ENCODE measurements around the gene MGST2.

MGST2 gene

DNA sequence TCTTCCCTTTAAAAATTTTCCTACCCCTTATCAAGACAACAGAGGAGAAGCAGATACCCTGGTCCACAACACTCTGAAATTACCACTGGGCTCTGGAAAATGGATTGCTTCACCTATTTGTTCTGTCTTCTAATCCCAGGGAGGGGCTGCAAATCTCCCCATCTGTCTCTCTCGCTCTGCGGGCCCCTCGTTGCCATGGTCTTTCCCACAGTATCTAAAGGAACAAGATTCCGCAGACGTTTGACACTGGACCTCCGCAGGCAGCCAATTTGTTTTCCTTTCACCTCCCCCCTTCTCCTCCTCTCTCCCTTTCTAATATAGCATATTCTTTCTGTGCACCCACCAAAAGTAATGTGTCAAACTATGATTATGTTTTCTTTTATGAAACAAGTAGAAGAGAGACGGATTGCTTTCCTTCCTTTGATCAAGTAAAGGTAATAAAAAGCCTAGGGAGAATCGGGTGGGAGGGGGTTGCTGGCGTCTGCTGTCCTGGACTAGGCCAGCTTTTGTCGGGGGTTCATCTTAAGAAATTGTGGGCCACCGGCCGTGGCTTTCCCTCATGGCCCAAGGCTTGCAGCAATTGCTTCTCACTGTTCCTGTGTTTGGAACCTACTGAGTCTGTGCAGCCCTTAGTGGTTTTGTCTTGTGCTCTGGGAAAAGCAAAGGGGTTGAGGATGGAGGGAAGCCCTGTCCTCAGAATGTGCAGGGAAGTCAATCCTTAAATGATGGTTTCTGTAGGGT lies 81.0 kb downstream of the MGST2 start:
- TF ChIP-seq, protein P1, sequence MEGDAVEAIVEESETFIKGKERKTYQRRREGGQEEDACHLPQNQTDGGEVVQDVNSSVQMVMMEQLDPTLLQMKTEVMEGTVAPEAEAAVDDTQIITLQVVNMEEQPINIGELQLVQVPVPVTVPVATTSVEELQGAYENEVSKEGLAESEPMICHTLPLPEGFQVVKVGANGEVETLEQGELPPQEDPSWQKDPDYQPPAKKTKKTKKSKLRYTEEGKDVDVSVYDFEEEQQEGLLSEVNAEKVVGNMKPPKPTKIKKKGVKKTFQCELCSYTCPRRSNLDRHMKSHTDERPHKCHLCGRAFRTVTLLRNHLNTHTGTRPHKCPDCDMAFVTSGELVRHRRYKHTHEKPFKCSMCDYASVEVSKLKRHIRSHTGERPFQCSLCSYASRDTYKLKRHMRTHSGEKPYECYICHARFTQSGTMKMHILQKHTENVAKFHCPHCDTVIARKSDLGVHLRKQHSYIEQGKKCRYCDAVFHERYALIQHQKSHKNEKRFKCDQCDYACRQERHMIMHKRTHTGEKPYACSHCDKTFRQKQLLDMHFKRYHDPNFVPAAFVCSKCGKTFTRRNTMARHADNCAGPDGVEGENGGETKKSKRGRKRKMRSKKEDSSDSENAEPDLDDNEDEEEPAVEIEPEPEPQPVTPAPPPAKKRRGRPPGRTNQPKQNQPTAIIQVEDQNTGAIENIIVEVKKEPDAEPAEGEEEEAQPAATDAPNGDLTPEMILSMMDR (IDR thresholded peaks at IDR 0.05; ENCODE audit: low read depth, low read length), result no peak
- TF ChIP-seq POLR2A (IDR thresholded peaks at IDR 0.05; ENCODE audit: extremely low read depth, insufficient read length), result no peak
- no peak overlapping the region for H3K4me3 ChIP-seq (ENCODE audit: low read depth, low read length)
- no peak for DNase-seq (ENCODE audit: low read depth)

DNA sequence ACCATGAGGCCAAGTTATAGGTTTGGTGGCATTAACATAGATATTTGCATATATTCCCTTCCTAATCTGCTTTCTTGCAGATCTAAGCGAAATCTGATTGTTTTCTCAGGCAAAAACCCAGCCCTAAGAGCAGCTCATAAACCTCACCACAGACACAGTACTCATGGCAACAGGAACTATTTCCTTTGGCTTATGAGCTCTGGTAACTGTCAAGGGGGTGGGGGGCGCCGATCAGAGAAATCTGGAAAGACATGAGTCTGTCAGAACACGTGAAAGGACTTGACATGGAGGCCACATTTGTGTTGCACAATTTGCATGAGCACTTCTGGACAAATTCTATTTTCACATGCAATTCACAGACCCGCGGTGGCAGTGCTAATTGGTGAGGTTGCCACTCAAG lies 83.7 kb downstream of the MGST2 start:
- no peak overlapping the region for H3K4me3 ChIP-seq (ENCODE audit: low read depth, low read length)
- peak; percentile 21 for DNase-seq (ENCODE audit: low read depth)
- TF ChIP-seq, protein P1 (IDR thresholded peaks at IDR 0.05; ENCODE audit: low read depth, low read length), result no peak
- no peak for TF ChIP-seq MYC (IDR thresholded peaks at IDR 0.05; ENCODE audit: low read depth, low read length)

DNA sequence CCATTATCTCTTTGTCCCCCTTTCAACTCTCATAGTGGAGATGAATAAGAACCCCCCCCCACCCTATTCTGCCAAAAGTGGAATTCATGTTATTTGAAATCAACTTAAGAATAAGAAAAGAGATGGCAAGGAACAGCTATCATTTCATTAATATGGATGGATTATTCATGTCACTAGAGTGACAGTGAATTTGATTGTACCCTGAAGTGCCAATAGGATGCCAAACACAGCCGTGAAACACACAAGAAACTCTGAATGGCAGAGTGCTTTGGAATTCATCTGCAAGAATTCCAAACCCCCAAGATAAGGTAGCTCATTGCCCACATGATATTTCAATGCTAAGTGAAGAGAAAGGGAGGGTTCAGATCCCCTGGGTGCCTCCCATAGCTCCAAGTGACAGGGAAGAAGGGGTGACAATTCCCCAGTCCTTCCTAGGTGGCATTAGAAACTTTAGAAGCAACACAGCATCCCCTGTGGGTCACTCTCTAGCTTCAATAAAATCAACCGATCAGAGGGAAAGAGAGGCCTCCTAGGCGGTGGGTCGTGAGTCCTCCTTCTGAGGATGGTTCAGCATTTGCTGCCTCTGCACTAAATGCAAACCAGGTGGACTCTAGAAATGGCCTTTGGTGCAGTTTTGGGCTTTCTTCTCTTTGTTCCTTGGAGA lies 84.3 kb downstream of the MGST2 start:
- H3K4me3 ChIP-seq (ENCODE audit: low read depth, low read length), result no peak overlapping the region
- TF ChIP-seq MYC (IDR thresholded peaks at IDR 0.05; ENCODE audit: low read depth, low read length) (no peak), POLR2A (IDR thresholded peaks at IDR 0.05; ENCODE audit: extremely low read depth, insufficient read length) (no peak)
- TF ChIP-seq, protein P1 (IDR thresholded peaks at IDR 0.05; ENCODE audit: low read depth, low read length), result no peak
- TF ChIP-seq, protein P2, sequence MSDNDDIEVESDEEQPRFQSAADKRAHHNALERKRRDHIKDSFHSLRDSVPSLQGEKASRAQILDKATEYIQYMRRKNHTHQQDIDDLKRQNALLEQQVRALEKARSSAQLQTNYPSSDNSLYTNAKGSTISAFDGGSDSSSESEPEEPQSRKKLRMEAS (IDR thresholded peaks at IDR 0.05; ENCODE audit: low read depth, low read length), result no peak
- DNase-seq (ENCODE audit: low read depth), result no peak

DNA sequence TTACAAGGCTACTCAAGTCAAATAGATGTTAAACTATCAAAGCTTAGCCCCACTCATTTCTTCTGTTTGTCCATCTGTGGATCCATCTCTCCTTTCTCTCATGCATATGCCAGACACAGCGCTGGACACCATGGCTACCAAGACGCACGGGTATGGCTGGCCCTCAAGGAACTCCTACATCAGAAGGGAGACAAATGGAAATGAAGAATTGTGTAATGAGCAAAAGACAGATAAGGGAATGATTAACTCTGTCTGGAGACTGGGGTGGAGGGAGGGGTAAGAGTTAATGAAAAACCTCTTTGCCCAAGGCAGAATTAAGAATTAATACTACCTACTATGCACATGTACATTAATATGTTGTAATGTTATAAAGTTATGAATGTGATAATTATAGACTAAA lies 88.1 kb downstream of the MGST2 start:
- DNase-seq (ENCODE audit: low read depth), result no peak
- TF ChIP-seq, protein P2 (IDR thresholded peaks at IDR 0.05; ENCODE audit: low read depth, low read length), result no peak
- TF ChIP-seq, protein P1 (IDR thresholded peaks at IDR 0.05; ENCODE audit: low read depth, low read length), result no peak
- TF ChIP-seq MYC (IDR thresholded peaks at IDR 0.05; ENCODE audit: low read depth, low read length), result no peak
- no peak overlapping the region for H3K4me3 ChIP-seq (ENCODE audit: low read depth, low read length)
